Measurements from ENCODE around the gene EML5.

Gene EML5

DNA sequence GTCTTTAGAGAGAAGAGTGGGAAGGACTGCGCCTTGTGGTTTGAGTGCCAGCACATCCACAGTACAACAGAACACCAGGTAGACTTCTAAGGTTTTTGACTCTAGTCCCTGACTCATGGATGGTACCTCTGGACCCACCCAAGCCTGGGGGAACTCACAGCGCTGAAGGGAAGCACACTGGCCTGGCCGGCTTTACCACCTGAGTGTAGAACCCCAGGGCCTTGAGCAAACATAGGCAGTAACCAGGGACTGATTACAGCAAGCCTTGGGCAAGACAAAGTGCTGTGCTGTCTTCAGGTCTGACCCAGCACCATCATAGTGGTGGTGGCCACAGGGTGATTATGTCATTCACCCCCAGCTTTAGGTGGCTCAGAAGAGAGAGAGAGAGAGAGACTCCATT is 17.2 kb downstream of the EML5 start:
- no peak for TF ChIP-seq POLR2AphosphoS5 (IDR thresholded peaks at IDR 0.05; ENCODE audit: low read depth, low read length)
- TF ChIP-seq SIN3A (IDR thresholded peaks at IDR 0.05; ENCODE audit: borderline replicate concordance, insufficient read depth, low read length) = no peak
- TF ChIP-seq TAF1 (IDR thresholded peaks at IDR 0.05; ENCODE audit: borderline replicate concordance, insufficient read depth, low read length) = no peak
- TF ChIP-seq FOXP2 (optimal IDR thresholded peaks at IDR 0.05; ENCODE audit: borderline replicate concordance, extremely low read depth, extremely low read length, insufficient read depth) = no peak
- TF ChIP-seq, protein P1, sequence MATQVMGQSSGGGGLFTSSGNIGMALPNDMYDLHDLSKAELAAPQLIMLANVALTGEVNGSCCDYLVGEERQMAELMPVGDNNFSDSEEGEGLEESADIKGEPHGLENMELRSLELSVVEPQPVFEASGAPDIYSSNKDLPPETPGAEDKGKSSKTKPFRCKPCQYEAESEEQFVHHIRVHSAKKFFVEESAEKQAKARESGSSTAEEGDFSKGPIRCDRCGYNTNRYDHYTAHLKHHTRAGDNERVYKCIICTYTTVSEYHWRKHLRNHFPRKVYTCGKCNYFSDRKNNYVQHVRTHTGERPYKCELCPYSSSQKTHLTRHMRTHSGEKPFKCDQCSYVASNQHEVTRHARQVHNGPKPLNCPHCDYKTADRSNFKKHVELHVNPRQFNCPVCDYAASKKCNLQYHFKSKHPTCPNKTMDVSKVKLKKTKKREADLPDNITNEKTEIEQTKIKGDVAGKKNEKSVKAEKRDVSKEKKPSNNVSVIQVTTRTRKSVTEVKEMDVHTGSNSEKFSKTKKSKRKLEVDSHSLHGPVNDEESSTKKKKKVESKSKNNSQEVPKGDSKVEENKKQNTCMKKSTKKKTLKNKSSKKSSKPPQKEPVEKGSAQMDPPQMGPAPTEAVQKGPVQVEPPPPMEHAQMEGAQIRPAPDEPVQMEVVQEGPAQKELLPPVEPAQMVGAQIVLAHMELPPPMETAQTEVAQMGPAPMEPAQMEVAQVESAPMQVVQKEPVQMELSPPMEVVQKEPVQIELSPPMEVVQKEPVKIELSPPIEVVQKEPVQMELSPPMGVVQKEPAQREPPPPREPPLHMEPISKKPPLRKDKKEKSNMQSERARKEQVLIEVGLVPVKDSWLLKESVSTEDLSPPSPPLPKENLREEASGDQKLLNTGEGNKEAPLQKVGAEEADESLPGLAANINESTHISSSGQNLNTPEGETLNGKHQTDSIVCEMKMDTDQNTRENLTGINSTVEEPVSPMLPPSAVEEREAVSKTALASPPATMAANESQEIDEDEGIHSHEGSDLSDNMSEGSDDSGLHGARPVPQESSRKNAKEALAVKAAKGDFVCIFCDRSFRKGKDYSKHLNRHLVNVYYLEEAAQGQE (IDR thresholded peaks at IDR 0.05; ENCODE audit: insufficient read depth in 1 of 2, low read depth in 2 of 2, low read length in 2 of 2) = no peak

DNA sequence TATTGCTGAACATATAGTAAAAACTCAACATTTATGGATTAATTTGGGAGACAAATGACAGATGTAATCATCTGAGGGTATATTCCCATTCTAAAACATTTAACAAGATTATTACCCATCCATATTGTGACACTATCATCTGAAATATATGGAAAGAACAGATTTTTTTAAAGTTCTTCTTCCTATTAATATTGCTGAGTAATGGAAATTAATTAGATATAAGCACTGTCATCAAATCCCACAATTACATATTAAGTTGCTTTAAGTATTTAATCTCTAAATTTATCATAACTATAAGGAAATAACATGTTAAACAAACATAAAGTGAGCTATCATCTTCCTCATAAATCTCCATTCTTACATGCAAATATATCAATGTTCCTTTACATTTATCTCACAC is 22.0 kb downstream of the EML5 start:
- no peak for TF ChIP-seq TAF1 (IDR thresholded peaks at IDR 0.05; ENCODE audit: borderline replicate concordance, insufficient read depth, low read length)
- TF ChIP-seq, protein P1 (IDR thresholded peaks at IDR 0.05; ENCODE audit: insufficient read depth in 1 of 2, low read depth in 2 of 2, low read length in 2 of 2) = no peak
- no peak for TF ChIP-seq POLR2AphosphoS5 (IDR thresholded peaks at IDR 0.05; ENCODE audit: low read depth, low read length)
- no peak for TF ChIP-seq FOXP2 (optimal IDR thresholded peaks at IDR 0.05; ENCODE audit: borderline replicate concordance, extremely low read depth, extremely low read length, insufficient read depth)
- no peak for TF ChIP-seq SIN3A (IDR thresholded peaks at IDR 0.05; ENCODE audit: borderline replicate concordance, insufficient read depth, low read length)

DNA sequence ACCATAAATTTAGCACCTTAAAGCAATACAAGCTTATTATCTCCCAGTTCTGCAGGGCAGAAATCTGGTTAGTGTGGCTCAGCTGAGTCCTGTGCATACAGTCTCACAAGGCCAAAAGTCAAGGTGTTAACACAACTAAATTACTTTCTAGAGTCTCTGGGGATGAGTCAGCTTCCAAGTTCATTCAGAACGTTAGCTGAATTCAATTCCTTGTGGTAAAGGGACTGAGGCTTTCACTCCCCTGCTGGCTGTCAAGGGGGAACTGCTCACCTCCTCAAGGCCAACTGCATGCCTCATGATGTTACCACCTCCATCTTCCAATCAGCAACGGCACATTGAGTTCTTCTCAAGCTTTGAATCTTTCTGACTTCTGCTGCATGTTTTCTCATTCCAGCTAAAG is 27.6 kb downstream of the EML5 start:
- TF ChIP-seq, protein P1 (IDR thresholded peaks at IDR 0.05; ENCODE audit: insufficient read depth in 1 of 2, low read depth in 2 of 2, low read length in 2 of 2) = no peak
- TF ChIP-seq POLR2AphosphoS5 (IDR thresholded peaks at IDR 0.05; ENCODE audit: low read depth, low read length) (no peak), TAF1 (IDR thresholded peaks at IDR 0.05; ENCODE audit: borderline replicate concordance, insufficient read depth, low read length) (no peak), FOXP2 (optimal IDR thresholded peaks at IDR 0.05; ENCODE audit: borderline replicate concordance, extremely low read depth, extremely low read length, insufficient read depth) (no peak), SIN3A (IDR thresholded peaks at IDR 0.05; ENCODE audit: borderline replicate concordance, insufficient read depth, low read length) (no peak)

DNA sequence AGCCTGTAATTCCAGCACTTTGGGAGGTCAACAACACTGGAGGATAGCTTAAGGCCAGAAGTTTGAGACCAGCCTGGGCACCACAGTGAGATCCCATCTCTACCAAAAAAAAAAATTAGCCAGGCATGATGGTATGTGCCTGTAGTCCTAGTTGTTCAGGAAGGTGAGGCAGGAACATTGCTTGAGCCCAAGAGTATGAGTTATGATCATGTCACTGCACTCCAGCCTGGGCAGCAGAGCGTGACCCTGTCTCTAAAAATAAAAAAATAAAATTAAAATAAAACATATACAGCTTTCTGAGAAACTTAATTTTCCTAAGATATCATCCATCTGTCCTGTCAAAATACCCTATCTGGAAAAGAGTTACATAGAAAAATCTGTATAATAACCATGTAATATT is 38.9 kb downstream of the EML5 start:
- TF ChIP-seq FOXP2 (optimal IDR thresholded peaks at IDR 0.05; ENCODE audit: borderline replicate concordance, extremely low read depth, extremely low read length, insufficient read depth) (no peak), TAF1 (IDR thresholded peaks at IDR 0.05; ENCODE audit: borderline replicate concordance, insufficient read depth, low read length) (no peak), SIN3A (IDR thresholded peaks at IDR 0.05; ENCODE audit: borderline replicate concordance, insufficient read depth, low read length) (no peak), POLR2AphosphoS5 (IDR thresholded peaks at IDR 0.05; ENCODE audit: low read depth, low read length) (no peak)
- TF ChIP-seq, protein P1 (IDR thresholded peaks at IDR 0.05; ENCODE audit: insufficient read depth in 1 of 2, low read depth in 2 of 2, low read length in 2 of 2) = no peak

DNA sequence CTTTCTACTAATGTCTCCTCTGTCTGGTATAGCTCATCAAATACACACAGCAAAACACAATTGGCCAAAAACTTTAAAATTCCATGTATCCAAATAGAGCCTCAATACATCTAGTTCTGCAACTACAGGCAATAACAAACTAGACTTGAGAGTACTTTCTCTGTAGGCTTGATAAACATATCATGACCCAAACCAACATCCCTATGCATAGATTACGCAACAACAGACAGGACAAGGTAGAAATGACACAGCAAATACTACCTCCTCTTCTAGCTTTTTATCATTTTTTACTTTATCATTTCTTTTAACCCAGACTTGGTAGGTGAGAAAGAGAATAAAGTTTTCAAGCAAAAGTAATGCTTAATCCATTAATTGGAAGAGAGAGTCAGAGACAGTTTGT is 41.8 kb downstream of the EML5 start:
- TF ChIP-seq FOXP2 (optimal IDR thresholded peaks at IDR 0.05; ENCODE audit: borderline replicate concordance, extremely low read depth, extremely low read length, insufficient read depth) = no peak
- no peak for TF ChIP-seq TAF1 (IDR thresholded peaks at IDR 0.05; ENCODE audit: borderline replicate concordance, insufficient read depth, low read length)
- TF ChIP-seq, protein P1 (IDR thresholded peaks at IDR 0.05; ENCODE audit: insufficient read depth in 1 of 2, low read depth in 2 of 2, low read length in 2 of 2) = no peak
- no peak for TF ChIP-seq SIN3A (IDR thresholded peaks at IDR 0.05; ENCODE audit: borderline replicate concordance, insufficient read depth, low read length)
- TF ChIP-seq POLR2AphosphoS5 (IDR thresholded peaks at IDR 0.05; ENCODE audit: low read depth, low read length) = no peak
